GM19193 (cell line): ENCODE measurements around the gene DLG1.
A peak's percentile ranks its signal among the peaks of the same experiment; 100 is the strongest.

ENCODE experiments used
- POLR2A ChIP-seq: IDR thresholded peaks from 4 replicates; pipeline ENCODE4 v1.6.1; 2011; ENCODE audit not compliant: insufficient read depth, insufficient read length; ENCODE audit errors: extremely low read depth

The DLG1 gene

GRCh38 chr3:197023241-197023997, 275.0 kb downstream of the DLG1 start:
- TF ChIP-seq POLR2A, result peak; percentile 25

- TF ChIP-seq POLR2A, result no peak
Observed at GRCh38 chr3:197022405-197023231, 275.8 kb downstream of the DLG1 start.

GRCh38 chr3:197021729-197022404, 276.5 kb downstream of the DLG1 start:
- no peak for TF ChIP-seq POLR2A

GRCh38 chr3:197021231-197021630, 277.2 kb downstream of the DLG1 start:
- TF ChIP-seq POLR2A, result no peak

- TF ChIP-seq POLR2A, result no peak
Observed at GRCh38 chr3:197019535-197019934, 278.9 kb downstream of the DLG1 start.

GRCh38 chr3:197019021-197019420, 279.4 kb downstream of the DLG1 start:
- no peak for TF ChIP-seq POLR2A

GRCh38 chr3:197017003-197017402, 281.4 kb downstream of the DLG1 start:
- no peak for TF ChIP-seq POLR2A

- TF ChIP-seq POLR2A, result no peak
Observed at GRCh38 chr3:197015790-197016736, 282.3 kb downstream of the DLG1 start.

GRCh38 chr3:197014942-197015575, 283.4 kb downstream of the DLG1 start:
- no peak for TF ChIP-seq POLR2A

- TF ChIP-seq POLR2A, result no peak
Observed at GRCh38 chr3:197014024-197014423, 284.4 kb downstream of the DLG1 start.

- TF ChIP-seq POLR2A, result no peak
Observed at GRCh38 chr3:197012540-197012883, 285.9 kb downstream of the DLG1 start.

- TF ChIP-seq POLR2A, result no peak
Observed at GRCh38 chr3:197011780-197012539, 286.5 kb downstream of the DLG1 start.

- no peak for TF ChIP-seq POLR2A
Observed at GRCh38 chr3:197010556-197011351, 287.7 kb downstream of the DLG1 start.

- TF ChIP-seq POLR2A, result no peak
Observed at GRCh38 chr3:197009532-197010019, 288.8 kb downstream of the DLG1 start.
